K562 (cell line): ENCODE measurements around the gene MTA2. TPM values are rescaled to one million over a fixed set of nuclear protein-coding genes. Genes with fewer than 3 reads are reported as not detected.

ENCODE experiments used
- ATAC-seq: fragments of 200-7000 bp; cut with Tn5 transposase; 3 replicates; pipeline ENCODE4 v1.9.1; 2020; ENCODE audit warnings: moderate library complexity
- BruUV-seq: library from RNA; stranded (reverse); fragments of 400-500 nt; replicated peaks from 2 replicates; lab custom pipeline; 2021; lab: Mats Ljungman, UMichigan
- CTCF ChIA-PET: fragments of 300-600 bp; formaldehyde crosslinking; extraction: SDS; loops from one replicate; lab custom pipeline; 2021; ENCODE audit warnings: low intra/inter-chr PET ratio; lab: Yijun Ruan, JAX
- POLR2A ChIA-PET: fragments of 300-600, 350-650 bp; sonication (Branson Sonifier 250); formaldehyde crosslinking; extraction: SDS; loops from one replicate; lab custom pipeline; 2021; ENCODE audit warnings: antibody characterized with exemption, inconsistent platforms; lab: Yijun Ruan, JAX
- DNase-seq, 4 experiments: peaks; one replicate each; pipeline versions ENCODE4 v3.0.0 to v3.0.0-alpha.2; 2011 to 2018; ENCODE audit warnings: low spot score in 3 of 4, mixed read lengths in 3 of 4; ENCODE audit errors: extremely low read depth in 1 of 4
- FAIRE-seq: peaks from 2 replicates; lab custom pipeline; 2011; peaks lifted over from hg19 to GRCh38; lab: Jason Lieb, UNC
- H2AFZ ChIP-seq: 2 replicates; pipeline ENCODE4 v1.6.0; 2011; ENCODE audit warnings: low read depth, low read length, control low read depth, inconsistent platforms
- H3K27ac ChIP-seq: fragments of 200-600 bp; 3 replicates; pipeline ENCODE4 v1.8.0; 2011; ENCODE audit warnings: low read depth, mild to moderate bottlenecking, control low read depth, inconsistent platforms, low read length, moderate library complexity, mixed read lengths; ENCODE audit errors: extremely low read depth
- H3K27me3 ChIP-seq, 2 experiments: fragments of 300-600 bp in 1 of 2; 2 replicates in 1 of 2; 3 replicates in 1 of 2; pipeline versions ENCODE4 v1.6.0 to v1.8.0; 2011; ENCODE audit warnings: inconsistent platforms in 2 of 2, low read length in 2 of 2, mild to moderate bottlenecking in 1 of 2, mixed read lengths in 1 of 2, moderate library complexity in 1 of 2; ENCODE audit not compliant: control insufficient read depth in 2 of 2, insufficient read depth in 2 of 2
- H3K36me3 ChIP-seq: fragments of 300-600 bp; 3 replicates; pipeline ENCODE4 v1.8.0; 2011; ENCODE audit warnings: mild to moderate bottlenecking, low read length, inconsistent platforms; ENCODE audit not compliant: control insufficient read depth, insufficient read depth
- H3K4me1 ChIP-seq, 2 experiments: fragments of 200-600 bp in 1 of 2; replicated peaks in 1 of 2; 2 replicates in 1 of 2; 3 replicates in 1 of 2; pipeline versions ENCODE4 v1.5.1 to v1.8.0; 2011; ENCODE audit warnings: inconsistent platforms in 2 of 2, low read length in 2 of 2, mild to moderate bottlenecking in 1 of 2, mixed read lengths in 1 of 2, moderate library complexity in 1 of 2; ENCODE audit not compliant: control insufficient read depth in 2 of 2, insufficient read depth in 2 of 2
- H3K4me2 ChIP-seq: 2 replicates; pipeline ENCODE4 v1.6.1; 2011; ENCODE audit warnings: low read length, control low read depth, inconsistent platforms, mixed read lengths; ENCODE audit not compliant: insufficient read depth
- H3K4me3 ChIP-seq: fragments of 200-600 bp; sonication (generic), shearing (Covaris generic); 2 replicates; pipeline ENCODE4 v1.5.1; 2016; ENCODE audit warnings: control low read depth, inconsistent platforms
- H3K79me2 ChIP-seq: fragments of 200-600 bp; 3 replicates; pipeline ENCODE4 v1.8.0; 2011; ENCODE audit warnings: low read length, inconsistent platforms; ENCODE audit not compliant: control insufficient read depth, insufficient read depth
- H3K9ac ChIP-seq, 2 experiments: 2 replicates each; pipeline versions ENCODE4 v1.6.0 to v1.6.1; 2011; ENCODE audit warnings: low read depth in 2 of 2, low read length in 2 of 2, control low read depth in 1 of 2, inconsistent platforms in 1 of 2, mild to moderate bottlenecking in 1 of 2, mixed read lengths in 1 of 2; ENCODE audit not compliant: insufficient read depth in 1 of 2
- H3K9me1 ChIP-seq: one replicate; pipeline ENCODE4 v1.6.0; 2011; ENCODE audit warnings: inconsistent platforms, mild to moderate bottlenecking, low read length, moderate library complexity; ENCODE audit not compliant: control insufficient read depth, insufficient read depth
- H3K9me3 ChIP-seq: replicated peaks from 2 replicates; pipeline ENCODE4 v1.5.1; 2011; ENCODE audit warnings: low read depth, low read length, inconsistent platforms; ENCODE audit not compliant: control insufficient read depth, insufficient read depth
- H4K20me1 ChIP-seq: replicated peaks from 2 replicates; pipeline ENCODE4 v1.6.1; 2011; ENCODE audit warnings: low read length, inconsistent platforms, mixed read lengths; ENCODE audit not compliant: control insufficient read depth, insufficient read depth
- HIVEP1 ChIP-seq: fragments of 250-450 bp; sonication (Bioruptor Pico); IDR thresholded peaks from 2 replicates; pipeline ENCODE4 v1.4.0; 2020; ENCODE audit warnings: mild to moderate bottlenecking
- IFI16 ChIP-seq: fragments of 250-450 bp; sonication (Bioruptor Pico); IDR thresholded peaks from 2 replicates; pipeline ENCODE4 v2.1.2; 2022; ENCODE audit warnings: mild to moderate bottlenecking, inconsistent platforms
- KAT2B ChIP-seq: IDR thresholded peaks from one replicate; pipeline ENCODE4 v1.6.1; 2012; ENCODE audit warnings: low read depth, mild to moderate bottlenecking, control low read depth, inconsistent platforms, low read length, moderate library complexity
- NFATC3 ChIP-seq: fragments of 450-650 bp; IDR thresholded peaks from 2 replicates; pipeline ENCODE4 v1.6.1; 2017; ENCODE audit warnings: mild to moderate bottlenecking
- NFE2 ChIP-seq: IDR thresholded peaks from 2 replicates; pipeline ENCODE4 v1.6.1; 2014; ENCODE audit warnings: antibody characterized with exemption, low read depth
- SRSF1 ChIP-seq: fragments of 200-400 bp; formaldehyde crosslinking; IDR thresholded peaks from 2 replicates; pipeline ENCODE4 v1.6.1; 2017; ENCODE audit warnings: mild to moderate bottlenecking, low read depth, low read length, moderate library complexity
- WGBS: fragments of 100-300 bp; shearing (Covaris generic); methylation state at CpG from one replicate; pipeline ENCODE4 v1.1.6; 2016; ENCODE audit warnings: low coverage, mixed read lengths; ENCODE audit not compliant: insufficient coverage; ENCODE audit errors: missing lambda C conversion rate; 5-methylcytosine and 5-hydroxymethylcytosine counted together
- in situ Hi-C: fragments of 300-500 bp; cut with MboI; formaldehyde crosslinking; loops from 4 replicates; pipeline ENCODE4 v1.15.0; 2018; ENCODE audit warnings: inconsistent platforms, mixed read lengths
- intact Hi-C: fragments of 100-400 bp; cut with micrococcal nuclease; formaldehyde crosslinking; loops from 2 replicates; pipeline ENCODE4 v1.14.2; 2022
- polyA plus RNA-seq, 8 experiments: library from polyadenylated mRNA; depleted of rRNA in 4 of 8; stranded (reverse) in 5 of 8; unstranded in 3 of 8; fragments of >200 nt; fragmentation: Nextera tagmentation in 2 of 8; fragmentation: Illumina TruSeq in 1 of 8; extraction: Ambion mirVana in 2 of 8; extraction: Trizol in 1 of 8; gene quantifications; 2 replicates each; pipeline versions ENCODE4 v1.2.1 to v1.2.3, GENCODE V29; 2011 to 2014; ENCODE audit warnings: inconsistent platforms in 1 of 8, missing spikeins in 1 of 8
- total RNA-seq, 7 experiments: library from RNA; depleted of rRNA in 6 of 7; stranded (reverse); fragments of >200 nt in 6 of 7; fragmentation: Illumina TruSeq in 2 of 7; extraction: Trizol in 2 of 7; gene quantifications; 2 replicates each; pipeline versions ENCODE4 v1.2.1 to v1.2.3, GENCODE V29; 2011 to 2021; ENCODE audit warnings: low replicate concordance in 1 of 7
- TF ChIP-seq, protein P1 (sequence below), 3 experiments: fragments of 200-800 bp in 1 of 3; fragments of 250-450 bp in 1 of 3; fragments of 450-650 bp in 1 of 3; sonication (Bioruptor Pico) in 1 of 3; sonication (Bioruptor generic) in 1 of 3; formaldehyde crosslinking in 1 of 3; IDR thresholded peaks; 2 replicates each; pipeline versions ENCODE4 v1.6.1 to v1.8.0; 2016 to 2022; ENCODE audit warnings: mild to moderate bottlenecking in 2 of 3, missing genetic modification characterization in 2 of 3, missing compliant biosample characterization in 1 of 3, moderate library complexity in 1 of 3
- TF ChIP-seq, protein P2 (sequence below): IDR thresholded peaks from 2 replicates; pipeline ENCODE4 v1.6.1; 2014; ENCODE audit warnings: antibody characterized with exemption
- TF ChIP-seq, protein P3 (sequence below): fragments of 450-650 bp; IDR thresholded peaks from 2 replicates; pipeline ENCODE4 v1.6.1; 2016
- TF ChIP-seq, protein P4 (sequence below), 2 experiments: fragments of 450-650 bp; conservative IDR thresholded peaks; 2 replicates each; pipeline ENCODE4 v1.6.1; 2017; ENCODE audit warnings: mild to moderate bottlenecking in 2 of 2, moderate library complexity in 2 of 2

The MTA2 gene
- total and polyA plus RNA-seq, 9 of the 15 experiments (the other 6 are each of a cell fraction or from before 2014, with no cell fraction given), result 6.2 to 220 (median 172) TPM

DNA sequence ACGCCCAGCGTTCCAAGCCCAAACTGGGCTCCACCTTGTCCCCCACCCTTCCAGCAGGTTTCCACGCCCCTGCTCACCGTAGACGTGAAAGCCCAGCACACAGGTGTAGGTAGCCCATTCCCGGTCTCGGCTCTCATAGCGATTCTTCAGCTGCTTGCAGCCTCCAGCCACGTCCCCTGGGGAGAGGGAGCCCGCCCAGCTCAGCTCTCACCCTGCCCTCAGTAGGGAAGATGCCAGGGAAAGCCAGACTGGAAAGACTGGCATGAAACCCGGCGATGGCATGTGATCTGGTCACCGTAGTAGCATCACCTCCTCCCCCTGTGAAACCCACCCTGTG is 1.4 kb upstream of the MTA2 start:
- ATAC-seq (no peak), DNase-seq (no peak), FAIRE-seq (no peak)
- Histone ChIP-seq H2AFZ (no peak overlapping the region), H3K9me3 (no peaks in the 10 kb centered on the region), H3K9me1 (no peaks in the 10 kb centered on the region), H3K36me3 (peaks cover 70% of the 10 kb centered on the region), H3K4me3 (no peak overlapping the region), H3K9ac (peak overlapping the region in 1 of 2 experiments; percentile 97; a peak in 2 of 4 replicates), H3K4me1 (peaks cover 14 to 43% of the 10 kb centered on the region in 2 experiments; a peak in 4 of 5 replicates), H4K20me1 (no peaks in the 10 kb centered on the region), H3K27me3 (no peaks in the 10 kb centered on the region), H3K27ac (no peak overlapping the region), H3K4me2 (no peak overlapping the region), H3K79me2 (peaks cover 40% of the 10 kb centered on the region)
- intact Hi-C loops, result loop anchor here (5.0 kb wide), 1 partner anchor 69 kb away; the partner anchor contains the start of genes LBHD1 and UQCC3
- in situ Hi-C loops, result no loop called here
- ChIA-PET POLR2A (interaction anchor here (1.0 to 2.4 kb wide), 3 partner anchors 9 to 62 kb away, joined by 3 to 10 read pairs (median 5); partner anchors contain the start of genes C11orf98, CSKMT and TUT1), CTCF (no interaction called here)
- 90% methylated on average over 8 of the region's 13 CpGs for WGBS
- TF ChIP-seq, protein P1, sequence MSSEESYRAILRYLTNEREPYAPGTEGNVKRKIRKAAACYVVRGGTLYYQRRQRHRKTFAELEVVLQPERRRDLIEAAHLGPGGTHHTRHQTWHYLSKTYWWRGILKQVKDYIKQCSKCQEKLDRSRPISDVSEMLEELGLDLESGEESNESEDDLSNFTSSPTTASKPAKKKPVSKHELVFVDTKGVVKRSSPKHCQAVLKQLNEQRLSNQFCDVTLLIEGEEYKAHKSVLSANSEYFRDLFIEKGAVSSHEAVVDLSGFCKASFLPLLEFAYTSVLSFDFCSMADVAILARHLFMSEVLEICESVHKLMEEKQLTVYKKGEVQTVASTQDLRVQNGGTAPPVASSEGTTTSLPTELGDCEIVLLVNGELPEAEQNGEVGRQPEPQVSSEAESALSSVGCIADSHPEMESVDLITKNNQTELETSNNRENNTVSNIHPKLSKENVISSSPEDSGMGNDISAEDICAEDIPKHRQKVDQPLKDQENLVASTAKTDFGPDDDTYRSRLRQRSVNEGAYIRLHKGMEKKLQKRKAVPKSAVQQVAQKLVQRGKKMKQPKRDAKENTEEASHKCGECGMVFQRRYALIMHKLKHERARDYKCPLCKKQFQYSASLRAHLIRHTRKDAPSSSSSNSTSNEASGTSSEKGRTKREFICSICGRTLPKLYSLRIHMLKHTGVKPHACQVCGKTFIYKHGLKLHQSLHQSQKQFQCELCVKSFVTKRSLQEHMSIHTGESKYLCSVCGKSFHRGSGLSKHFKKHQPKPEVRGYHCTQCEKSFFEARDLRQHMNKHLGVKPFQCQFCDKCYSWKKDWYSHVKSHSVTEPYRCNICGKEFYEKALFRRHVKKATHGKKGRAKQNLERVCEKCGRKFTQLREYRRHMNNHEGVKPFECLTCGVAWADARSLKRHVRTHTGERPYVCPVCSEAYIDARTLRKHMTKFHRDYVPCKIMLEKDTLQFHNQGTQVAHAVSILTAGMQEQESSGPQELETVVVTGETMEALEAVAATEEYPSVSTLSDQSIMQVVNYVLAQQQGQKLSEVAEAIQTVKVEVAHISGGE (CRISPR knock-in tag; IDR thresholded peaks at IDR 0.05), result no peak
- TF ChIP-seq SRSF1, result no peak
- TF ChIP-seq, protein P2, sequence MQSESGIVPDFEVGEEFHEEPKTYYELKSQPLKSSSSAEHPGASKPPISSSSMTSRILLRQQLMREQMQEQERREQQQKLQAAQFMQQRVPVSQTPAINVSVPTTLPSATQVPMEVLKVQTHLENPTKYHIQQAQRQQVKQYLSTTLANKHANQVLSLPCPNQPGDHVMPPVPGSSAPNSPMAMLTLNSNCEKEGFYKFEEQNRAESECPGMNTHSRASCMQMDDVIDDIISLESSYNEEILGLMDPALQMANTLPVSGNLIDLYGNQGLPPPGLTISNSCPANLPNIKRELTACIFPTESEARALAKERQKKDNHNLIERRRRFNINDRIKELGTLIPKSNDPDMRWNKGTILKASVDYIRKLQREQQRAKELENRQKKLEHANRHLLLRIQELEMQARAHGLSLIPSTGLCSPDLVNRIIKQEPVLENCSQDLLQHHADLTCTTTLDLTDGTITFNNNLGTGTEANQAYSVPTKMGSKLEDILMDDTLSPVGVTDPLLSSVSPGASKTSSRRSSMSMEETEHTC, result no peak
- TF ChIP-seq NFE2, result no peak
- TF ChIP-seq IFI16 (CRISPR knock-in tag), result no peak
- TF ChIP-seq, protein P3, sequence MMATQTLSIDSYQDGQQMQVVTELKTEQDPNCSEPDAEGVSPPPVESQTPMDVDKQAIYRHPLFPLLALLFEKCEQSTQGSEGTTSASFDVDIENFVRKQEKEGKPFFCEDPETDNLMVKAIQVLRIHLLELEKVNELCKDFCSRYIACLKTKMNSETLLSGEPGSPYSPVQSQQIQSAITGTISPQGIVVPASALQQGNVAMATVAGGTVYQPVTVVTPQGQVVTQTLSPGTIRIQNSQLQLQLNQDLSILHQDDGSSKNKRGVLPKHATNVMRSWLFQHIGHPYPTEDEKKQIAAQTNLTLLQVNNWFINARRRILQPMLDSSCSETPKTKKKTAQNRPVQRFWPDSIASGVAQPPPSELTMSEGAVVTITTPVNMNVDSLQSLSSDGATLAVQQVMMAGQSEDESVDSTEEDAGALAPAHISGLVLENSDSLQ, result no peak
- TF ChIP-seq, protein P4, sequence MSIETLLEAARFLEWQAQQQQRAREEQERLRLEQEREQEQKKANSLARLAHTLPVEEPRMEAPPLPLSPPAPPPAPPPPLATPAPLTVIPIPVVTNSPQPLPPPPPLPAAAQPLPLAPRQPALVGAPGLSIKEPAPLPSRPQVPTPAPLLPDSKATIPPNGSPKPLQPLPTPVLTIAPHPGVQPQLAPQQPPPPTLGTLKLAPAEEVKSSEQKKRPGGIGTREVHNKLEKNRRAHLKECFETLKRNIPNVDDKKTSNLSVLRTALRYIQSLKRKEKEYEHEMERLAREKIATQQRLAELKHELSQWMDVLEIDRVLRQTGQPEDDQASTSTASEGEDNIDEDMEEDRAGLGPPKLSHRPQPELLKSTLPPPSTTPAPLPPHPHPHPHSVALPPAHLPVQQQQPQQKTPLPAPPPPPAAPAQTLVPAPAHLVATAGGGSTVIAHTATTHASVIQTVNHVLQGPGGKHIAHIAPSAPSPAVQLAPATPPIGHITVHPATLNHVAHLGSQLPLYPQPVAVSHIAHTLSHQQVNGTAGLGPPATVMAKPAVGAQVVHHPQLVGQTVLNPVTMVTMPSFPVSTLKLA (conservative IDR thresholded peaks at IDR 0.05), result no peak
- no peak for TF ChIP-seq HIVEP1 (CRISPR knock-in tag)
- no peak for TF ChIP-seq NFATC3
- TF ChIP-seq KAT2B, result no peak
- BruUV-seq, result no TSS peak
